Neural cell (in vitro differentiated cells): ENCODE measurements around the gene GNAQ.

Source experiments
- CTCF ChIP-seq: fragments of 450-650 bp; IDR thresholded peaks from 2 replicates; pipeline ENCODE4 v1.5.1; 2014; ENCODE audit warnings: antibody characterized with exemption, mild to moderate bottlenecking, moderate library complexity; ENCODE audit not compliant: poor library complexity, severe bottlenecking
- EP300 ChIP-seq: fragments of 450-650 bp; conservative IDR thresholded peaks from 2 replicates; pipeline ENCODE4 v1.6.1; 2014; ENCODE audit warnings: antibody characterized with exemption, mild to moderate bottlenecking, moderate library complexity; ENCODE audit not compliant: poor library complexity, severe bottlenecking
- EZH2 ChIP-seq: fragments of 200-600, 300-800 bp; shearing (Covaris generic), sonication (generic); IDR thresholded peaks from 2 replicates; pipeline ENCODE4 v1.6.1; 2014; ENCODE audit warnings: antibody characterized with exemption, low read length, borderline replicate concordance, mild to moderate bottlenecking; ENCODE audit not compliant: insufficient read depth, poor library complexity, severe bottlenecking
- RAD21 ChIP-seq: fragments of 450-650 bp; conservative IDR thresholded peaks from 2 replicates; pipeline ENCODE4 v1.6.1; 2014; ENCODE audit warnings: antibody characterized with exemption, mild to moderate bottlenecking, moderate library complexity
- TAF1 ChIP-seq: IDR thresholded peaks from 2 replicates; pipeline ENCODE4 v1.6.1; 2012; ENCODE audit warnings: low read depth
- TF ChIP-seq, protein P1 (sequence below): IDR thresholded peaks from 2 replicates; pipeline ENCODE4 v1.6.1; 2012; ENCODE audit warnings: borderline replicate concordance

DNA sequence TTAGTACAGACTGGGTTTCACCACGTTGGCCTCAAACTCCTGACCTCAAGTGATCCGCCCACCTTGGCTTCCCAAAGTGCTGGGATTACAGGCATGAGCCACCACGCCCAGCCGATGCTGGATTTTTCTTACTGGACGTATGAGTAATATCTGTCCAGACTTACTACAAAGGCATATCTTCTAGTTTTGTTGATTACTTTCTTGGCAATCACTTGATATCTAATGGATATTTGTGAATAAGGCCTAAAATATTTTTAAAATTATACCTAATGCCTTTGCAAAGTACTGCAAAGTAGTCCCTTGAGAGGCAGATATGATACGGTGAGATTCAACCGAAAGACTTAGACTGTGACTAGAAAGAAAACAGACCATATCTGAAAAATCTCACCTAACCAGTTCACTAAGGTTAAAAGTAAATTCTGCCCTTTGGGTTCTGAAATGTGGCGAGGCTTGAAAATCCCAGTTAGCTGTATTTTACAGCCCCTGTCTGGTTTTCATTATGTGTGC is 152.1 kb downstream of the GNAQ start:
- TF ChIP-seq TAF1 (no peak), EZH2 (no peak), CTCF (no peak), EP300 (no peak), RAD21 (no peak)
- TF ChIP-seq, protein P1, sequence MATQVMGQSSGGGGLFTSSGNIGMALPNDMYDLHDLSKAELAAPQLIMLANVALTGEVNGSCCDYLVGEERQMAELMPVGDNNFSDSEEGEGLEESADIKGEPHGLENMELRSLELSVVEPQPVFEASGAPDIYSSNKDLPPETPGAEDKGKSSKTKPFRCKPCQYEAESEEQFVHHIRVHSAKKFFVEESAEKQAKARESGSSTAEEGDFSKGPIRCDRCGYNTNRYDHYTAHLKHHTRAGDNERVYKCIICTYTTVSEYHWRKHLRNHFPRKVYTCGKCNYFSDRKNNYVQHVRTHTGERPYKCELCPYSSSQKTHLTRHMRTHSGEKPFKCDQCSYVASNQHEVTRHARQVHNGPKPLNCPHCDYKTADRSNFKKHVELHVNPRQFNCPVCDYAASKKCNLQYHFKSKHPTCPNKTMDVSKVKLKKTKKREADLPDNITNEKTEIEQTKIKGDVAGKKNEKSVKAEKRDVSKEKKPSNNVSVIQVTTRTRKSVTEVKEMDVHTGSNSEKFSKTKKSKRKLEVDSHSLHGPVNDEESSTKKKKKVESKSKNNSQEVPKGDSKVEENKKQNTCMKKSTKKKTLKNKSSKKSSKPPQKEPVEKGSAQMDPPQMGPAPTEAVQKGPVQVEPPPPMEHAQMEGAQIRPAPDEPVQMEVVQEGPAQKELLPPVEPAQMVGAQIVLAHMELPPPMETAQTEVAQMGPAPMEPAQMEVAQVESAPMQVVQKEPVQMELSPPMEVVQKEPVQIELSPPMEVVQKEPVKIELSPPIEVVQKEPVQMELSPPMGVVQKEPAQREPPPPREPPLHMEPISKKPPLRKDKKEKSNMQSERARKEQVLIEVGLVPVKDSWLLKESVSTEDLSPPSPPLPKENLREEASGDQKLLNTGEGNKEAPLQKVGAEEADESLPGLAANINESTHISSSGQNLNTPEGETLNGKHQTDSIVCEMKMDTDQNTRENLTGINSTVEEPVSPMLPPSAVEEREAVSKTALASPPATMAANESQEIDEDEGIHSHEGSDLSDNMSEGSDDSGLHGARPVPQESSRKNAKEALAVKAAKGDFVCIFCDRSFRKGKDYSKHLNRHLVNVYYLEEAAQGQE: no peak
